ENCODE results near the gene NAV2. TPM values are rescaled to one million over a fixed set of nuclear protein-coding genes. Genes with fewer than 3 reads are reported as not detected.

The NAV2 gene
- total RNA-seq, 1 experiment from 2014 or later = 22.7 TPM

DNA sequence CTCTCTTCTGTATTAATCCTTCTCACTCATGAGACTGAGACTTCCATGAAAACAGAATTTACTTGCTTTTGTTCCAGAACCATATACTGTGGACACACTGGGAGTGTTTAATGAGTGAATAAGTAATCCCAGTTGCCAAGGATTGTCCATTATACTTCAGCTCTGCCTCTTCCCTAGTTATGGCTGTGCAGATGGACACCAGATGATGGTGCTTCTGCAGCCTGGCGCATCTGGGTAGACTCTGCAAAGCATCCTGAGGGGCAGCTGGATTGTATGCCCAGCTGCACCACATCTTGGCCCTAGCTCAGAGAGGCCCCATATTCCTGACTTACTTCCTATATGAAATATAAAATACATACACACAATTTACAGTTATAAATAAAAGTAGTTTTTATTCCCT, 404.2 kb downstream of the NAV2 start:
- ATAC-seq (no peak), DNase-seq (ENCODE audit: low read depth, low spot score) (no peak)
- no peak overlapping the region for H3K27ac ChIP-seq (ENCODE audit: low read length)
- ChIA-PET POLR2A (no interaction called here), CTCF (interaction anchor here (0.6 kb wide), 1 partner anchor 358 kb away, joined by 4 read pairs; no protein-coding TSS in a partner anchor)
- no TSS peak for BruUV-seq (replicated peaks)
- H3K27me3 ChIP-seq (ENCODE audit: control insufficient read depth, insufficient read depth, low read length) = no peaks in the 10 kb centered on the region
- H3K36me3 ChIP-seq (ENCODE audit: control insufficient read depth, insufficient read depth, low read length) = no peaks in the 10 kb centered on the region
- in situ Hi-C loops (cut with HindIII; ENCODE audit: low pct_unique_long_range_greater_than_20kb, low sequenced_read_pairs) = no loop called here
- peaks cover 11% of the 10 kb centered on the region for H3K4me1 ChIP-seq (ENCODE audit: control insufficient read depth, insufficient read depth, low read length)
- intact Hi-C loops (cut with micrococcal nuclease; ENCODE audit: unreplicated experiment) = no loop called here
- H3K4me3 ChIP-seq (ENCODE audit: low read depth in 2 of 2, low read length in 2 of 2) = no peak overlapping the region
- TF ChIP-seq REST (IDR thresholded peaks at IDR 0.05; ENCODE audit: insufficient read depth in 1 of 2, low read depth in 2 of 2, low read length in 1 of 2) = no peak
- no peak for TF ChIP-seq CTCF (IDR thresholded peaks at IDR 0.05)
- TF ChIP-seq POLR2AphosphoS5 (IDR thresholded peaks at IDR 0.05; ENCODE audit: low read depth, low read length) = no peak
- TF ChIP-seq TCF7L2 (IDR thresholded peaks at IDR 0.05; ENCODE audit: low read depth, low read length) = no peak
- TF ChIP-seq SIN3A (IDR thresholded peaks at IDR 0.05; ENCODE audit: borderline replicate concordance, insufficient read depth, low read depth, low read length) = no peak
- no peaks in the 10 kb centered on the region for H3K9me3 ChIP-seq (ENCODE audit: control insufficient read depth, insufficient read depth, low read depth, low read length)

- no peak for TF ChIP-seq SIN3A (IDR thresholded peaks at IDR 0.05; ENCODE audit: borderline replicate concordance, insufficient read depth, low read depth, low read length)
- no peak for TF ChIP-seq POLR2AphosphoS5 (IDR thresholded peaks at IDR 0.05; ENCODE audit: low read depth, low read length)
- no peak for TF ChIP-seq REST (IDR thresholded peaks at IDR 0.05; ENCODE audit: insufficient read depth in 1 of 2, low read depth in 2 of 2, low read length in 1 of 2)
- no peak for TF ChIP-seq TCF7L2 (IDR thresholded peaks at IDR 0.05; ENCODE audit: low read depth, low read length)
- TF ChIP-seq CTCF (IDR thresholded peaks at IDR 0.05) = no peak
- no peaks in the 10 kb centered on the region for H3K9me3 ChIP-seq (ENCODE audit: control insufficient read depth, insufficient read depth, low read depth, low read length)
- ATAC-seq = no peak
- peaks cover 7% of the 10 kb centered on the region for H3K4me1 ChIP-seq (ENCODE audit: control insufficient read depth, insufficient read depth, low read length)
- DNase-seq (ENCODE audit: low read depth, low spot score) = no peak
- intact Hi-C loops (cut with micrococcal nuclease; ENCODE audit: unreplicated experiment) = no loop called here
- ChIA-PET POLR2A (no interaction called here), CTCF (interaction anchor here (0.6 kb wide), 1 partner anchor 232 kb away, joined by 5 read pairs; no protein-coding TSS in a partner anchor)
- no TSS peak for BruUV-seq (replicated peaks)
- no peaks in the 10 kb centered on the region for H3K27me3 ChIP-seq (ENCODE audit: control insufficient read depth, insufficient read depth, low read length)
- in situ Hi-C loops (cut with HindIII; ENCODE audit: low pct_unique_long_range_greater_than_20kb, low sequenced_read_pairs) = no loop called here
- H3K4me3 ChIP-seq (ENCODE audit: low read depth in 2 of 2, low read length in 2 of 2) = no peak overlapping the region
- no peak overlapping the region for H3K27ac ChIP-seq (ENCODE audit: low read length)
- H3K36me3 ChIP-seq (ENCODE audit: control insufficient read depth, insufficient read depth, low read length) = no peaks in the 10 kb centered on the region
Observed at GRCh38 chr11:20117291-20117690, 404.7 kb downstream of the NAV2 start.
